ENCODE data around the gene MAPK14. TPM values are rescaled to one million over a fixed set of nuclear protein-coding genes. Genes with fewer than 3 reads are reported as not detected.

Gene MAPK14
- total RNA-seq, 1 donor from 2014 or later = 46.2 TPM

GRCh38 chr6:36000451-36000850 lies 27.2 kb upstream of the MAPK14 start:
- Mint-ChIP-seq H3K27ac (ENCODE audit: unreplicated experiment) (no peak overlapping the region), H3K9me3 (ENCODE audit: unreplicated experiment) (no peaks in the 10 kb centered on the region), H3K27me3 (ENCODE audit: unreplicated experiment) (no peaks in the 10 kb centered on the region), H3K36me3 (ENCODE audit: unreplicated experiment) (no peaks in the 10 kb centered on the region), H3K4me3 (ENCODE audit: unreplicated experiment) (no peak overlapping the region), H3K4me1 (ENCODE audit: low read depth, unreplicated experiment) (no peaks in the 10 kb centered on the region)
- no peak for DNase-seq
- no peak for TF ChIP-seq CTCF (IDR thresholded peaks at IDR 0.05; ENCODE audit: partially characterized antibody, unreplicated experiment)

- peaks cover 2% of the 10 kb centered on the region for H3K4me1 Mint-ChIP-seq (ENCODE audit: low read depth, unreplicated experiment)
- H3K9me3 Mint-ChIP-seq (ENCODE audit: unreplicated experiment) = peaks cover 2% of the 10 kb centered on the region
- no peaks in the 10 kb centered on the region for H3K36me3 Mint-ChIP-seq (ENCODE audit: unreplicated experiment)
- H3K27ac Mint-ChIP-seq (ENCODE audit: unreplicated experiment) = no peak overlapping the region
- DNase-seq = no peak
- peaks cover 5% of the 10 kb centered on the region for H3K27me3 Mint-ChIP-seq (ENCODE audit: unreplicated experiment)
- no peak overlapping the region for H3K4me3 Mint-ChIP-seq (ENCODE audit: unreplicated experiment)
- no peak for TF ChIP-seq CTCF (IDR thresholded peaks at IDR 0.05; ENCODE audit: partially characterized antibody, unreplicated experiment)
Measured at GRCh38 chr6:36015666-36016065, 11.9 kb upstream of the MAPK14 start.

GRCh38 chr6:36018339-36018738 lies 9.3 kb upstream of the MAPK14 start:
- DNase-seq = no peak
- no peak overlapping the region for H3K27ac Mint-ChIP-seq (ENCODE audit: unreplicated experiment)
- H3K27me3 Mint-ChIP-seq (ENCODE audit: unreplicated experiment) = peaks cover 2% of the 10 kb centered on the region
- H3K36me3 Mint-ChIP-seq (ENCODE audit: unreplicated experiment) = no peaks in the 10 kb centered on the region
- H3K9me3 Mint-ChIP-seq (ENCODE audit: unreplicated experiment) = peaks cover 2% of the 10 kb centered on the region
- no peak for TF ChIP-seq CTCF (IDR thresholded peaks at IDR 0.05; ENCODE audit: partially characterized antibody, unreplicated experiment)
- H3K4me1 Mint-ChIP-seq (ENCODE audit: low read depth, unreplicated experiment) = peaks cover 2% of the 10 kb centered on the region
- H3K4me3 Mint-ChIP-seq (ENCODE audit: unreplicated experiment) = no peak overlapping the region

GRCh38 chr6:36019167-36019566 lies 8.4 kb upstream of the MAPK14 start:
- no peak for DNase-seq
- Mint-ChIP-seq H3K36me3 (ENCODE audit: unreplicated experiment) (no peaks in the 10 kb centered on the region), H3K27ac (ENCODE audit: unreplicated experiment) (no peak overlapping the region), H3K27me3 (ENCODE audit: unreplicated experiment) (peaks cover 2% of the 10 kb centered on the region), H3K4me1 (ENCODE audit: low read depth, unreplicated experiment) (peaks cover 5% of the 10 kb centered on the region), H3K4me3 (ENCODE audit: unreplicated experiment) (no peak overlapping the region), H3K9me3 (ENCODE audit: unreplicated experiment) (peaks cover 2% of the 10 kb centered on the region)
- no peak for TF ChIP-seq CTCF (IDR thresholded peaks at IDR 0.05; ENCODE audit: partially characterized antibody, unreplicated experiment)

GRCh38 chr6:36020154-36020553 lies 7.5 kb upstream of the MAPK14 start:
- no peak overlapping the region for H3K4me3 Mint-ChIP-seq (ENCODE audit: unreplicated experiment)
- H3K36me3 Mint-ChIP-seq (ENCODE audit: unreplicated experiment) = no peaks in the 10 kb centered on the region
- no peak for TF ChIP-seq CTCF (IDR thresholded peaks at IDR 0.05; ENCODE audit: partially characterized antibody, unreplicated experiment)
- H3K9me3 Mint-ChIP-seq (ENCODE audit: unreplicated experiment) = peaks cover 2% of the 10 kb centered on the region
- H3K27me3 Mint-ChIP-seq (ENCODE audit: unreplicated experiment) = peaks cover 4% of the 10 kb centered on the region
- H3K4me1 Mint-ChIP-seq (ENCODE audit: low read depth, unreplicated experiment) = peaks cover 10% of the 10 kb centered on the region
- DNase-seq = no peak
- H3K27ac Mint-ChIP-seq (ENCODE audit: unreplicated experiment) = no peak overlapping the region

All from glutamatergic neuron (in vitro differentiated cells).